NCI-H1436 treated with DMSO at 0.1 percent for 48 hours (cell line): Measurements from ENCODE around the gene CLEC2L.

ENCODE experiments used
- DNase-seq: peaks from one replicate; lab custom pipeline; 2025; lab: John Stamatoyannopoulos, UW

CLEC2L gene

GRCh38 chr7:139557857-139558581, 34.5 kb downstream of the CLEC2L start:
- DNase-seq = no peak

- no peak for DNase-seq
Measured at GRCh38 chr7:139559364-139560105, 36.0 kb downstream of the CLEC2L start.

GRCh38 chr7:139560199-139560598, 36.7 kb downstream of the CLEC2L start:
- no peak for DNase-seq

- DNase-seq = peak; percentile 42
Measured at GRCh38 chr7:139560678-139561077, 37.2 kb downstream of the CLEC2L start.

GRCh38 chr7:139562491-139562890, 39.0 kb downstream of the CLEC2L start:
- DNase-seq = no peak

- DNase-seq = no peak
Measured at GRCh38 chr7:139562961-139563565, 39.6 kb downstream of the CLEC2L start.

- no peak for DNase-seq
Measured at GRCh38 chr7:139563856-139564255, 40.4 kb downstream of the CLEC2L start.

- DNase-seq = no peak
Measured at GRCh38 chr7:139566075-139566474, 42.6 kb downstream of the CLEC2L start.

GRCh38 chr7:139566736-139567646, 43.5 kb downstream of the CLEC2L start:
- DNase-seq = no peak

- no peak for DNase-seq
Measured at GRCh38 chr7:139567647-139568345, 44.3 kb downstream of the CLEC2L start.

- DNase-seq = no peak
Measured at GRCh38 chr7:139568346-139568675, 44.8 kb downstream of the CLEC2L start.

GRCh38 chr7:139568813-139569490, 45.5 kb downstream of the CLEC2L start:
- DNase-seq = no peak

- no peak for DNase-seq
Measured at GRCh38 chr7:139570119-139570518, 46.6 kb downstream of the CLEC2L start.

- no peak for DNase-seq
Measured at GRCh38 chr7:139570626-139571025, 47.1 kb downstream of the CLEC2L start.

GRCh38 chr7:139571190-139571589, 47.7 kb downstream of the CLEC2L start:
- DNase-seq = no peak

GRCh38 chr7:139571651-139572050, 48.2 kb downstream of the CLEC2L start:
- DNase-seq = no peak

GRCh38 chr7:139572071-139572470, 48.6 kb downstream of the CLEC2L start:
- DNase-seq = no peak

- DNase-seq = no peak
Measured at GRCh38 chr7:139572704-139573385, 49.4 kb downstream of the CLEC2L start.

- no peak for DNase-seq
Measured at GRCh38 chr7:139573871-139574270, 50.4 kb downstream of the CLEC2L start.

- DNase-seq = no peak
Measured at GRCh38 chr7:139574618-139575337, 51.3 kb downstream of the CLEC2L start.
